ENCODE results near the gene S100A11.

Gene S100A11

DNA sequence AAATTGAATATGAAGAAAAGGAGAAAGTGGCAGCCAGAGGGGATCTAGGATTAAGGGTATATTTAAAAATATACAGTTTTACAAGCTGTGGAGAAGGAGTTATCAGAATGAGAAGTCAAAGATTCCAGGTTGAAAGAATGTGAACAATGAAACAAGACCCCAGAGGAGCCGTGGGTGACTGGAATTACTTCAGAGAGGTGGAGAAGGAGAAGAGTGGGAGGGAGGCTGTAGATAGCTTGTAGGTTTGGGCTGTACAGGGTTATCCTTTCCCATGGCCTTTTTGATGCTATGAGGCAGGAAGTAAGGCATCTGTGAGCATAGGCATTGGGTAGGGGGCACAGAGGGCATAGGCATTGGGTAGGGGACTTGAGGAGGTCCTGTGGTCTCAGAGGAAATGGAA is 5.2 kb upstream of the S100A11 start:
- no peaks in the 10 kb centered on the region for H3K79me2 ChIP-seq
- H3K4me1 ChIP-seq: peaks cover 2% of the 10 kb centered on the region
- H2AFZ ChIP-seq: no peak overlapping the region
- no peaks in the 10 kb centered on the region for H3K9me3 ChIP-seq (ENCODE audit: control insufficient read depth, low read length)
- no peaks in the 10 kb centered on the region for H3K36me3 ChIP-seq (ENCODE audit: control insufficient read depth, insufficient read depth, low read length)
- H3K4me2 ChIP-seq (ENCODE audit: low read length): no peak overlapping the region
- TF ChIP-seq, protein P1, sequence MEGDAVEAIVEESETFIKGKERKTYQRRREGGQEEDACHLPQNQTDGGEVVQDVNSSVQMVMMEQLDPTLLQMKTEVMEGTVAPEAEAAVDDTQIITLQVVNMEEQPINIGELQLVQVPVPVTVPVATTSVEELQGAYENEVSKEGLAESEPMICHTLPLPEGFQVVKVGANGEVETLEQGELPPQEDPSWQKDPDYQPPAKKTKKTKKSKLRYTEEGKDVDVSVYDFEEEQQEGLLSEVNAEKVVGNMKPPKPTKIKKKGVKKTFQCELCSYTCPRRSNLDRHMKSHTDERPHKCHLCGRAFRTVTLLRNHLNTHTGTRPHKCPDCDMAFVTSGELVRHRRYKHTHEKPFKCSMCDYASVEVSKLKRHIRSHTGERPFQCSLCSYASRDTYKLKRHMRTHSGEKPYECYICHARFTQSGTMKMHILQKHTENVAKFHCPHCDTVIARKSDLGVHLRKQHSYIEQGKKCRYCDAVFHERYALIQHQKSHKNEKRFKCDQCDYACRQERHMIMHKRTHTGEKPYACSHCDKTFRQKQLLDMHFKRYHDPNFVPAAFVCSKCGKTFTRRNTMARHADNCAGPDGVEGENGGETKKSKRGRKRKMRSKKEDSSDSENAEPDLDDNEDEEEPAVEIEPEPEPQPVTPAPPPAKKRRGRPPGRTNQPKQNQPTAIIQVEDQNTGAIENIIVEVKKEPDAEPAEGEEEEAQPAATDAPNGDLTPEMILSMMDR (IDR thresholded peaks at IDR 0.05): no peak
- no peaks in the 10 kb centered on the region for H3K27me3 ChIP-seq (ENCODE audit: control insufficient read depth, insufficient read depth, low read length)
- H3K4me3 ChIP-seq (ENCODE audit: low read depth, low read length): no peak overlapping the region
- no peak overlapping the region for H3K27ac ChIP-seq
- H3K9ac ChIP-seq: no peak overlapping the region

DNA sequence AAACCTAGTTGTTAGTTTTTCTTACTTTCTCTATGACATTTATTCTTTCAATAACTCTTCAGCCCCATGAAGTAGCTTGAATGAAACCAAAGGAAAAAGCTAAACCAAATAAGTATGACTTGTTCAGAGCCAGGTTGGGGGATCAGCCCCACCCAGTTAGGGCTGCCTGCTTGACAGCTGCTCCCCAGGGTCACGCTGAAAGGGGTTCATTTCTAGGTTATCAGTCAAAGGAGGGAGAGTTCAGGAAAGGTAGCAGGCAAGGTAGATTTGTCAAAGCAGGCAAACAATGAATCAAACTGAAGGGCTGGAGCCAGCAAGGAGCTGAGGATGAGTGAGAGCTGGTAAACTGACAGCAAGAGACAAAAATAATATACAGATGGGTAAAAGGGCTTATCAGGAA is 3.1 kb upstream of the S100A11 start:
- Histone ChIP-seq H3K4me3 (ENCODE audit: low read depth, low read length) (no peak overlapping the region), H3K9ac (no peak overlapping the region), H3K4me2 (ENCODE audit: low read length) (no peak overlapping the region), H3K79me2 (no peaks in the 10 kb centered on the region), H2AFZ (no peak overlapping the region), H3K9me3 (ENCODE audit: control insufficient read depth, low read length) (no peaks in the 10 kb centered on the region), H3K36me3 (ENCODE audit: control insufficient read depth, insufficient read depth, low read length) (no peaks in the 10 kb centered on the region), H3K27me3 (ENCODE audit: control insufficient read depth, insufficient read depth, low read length) (no peaks in the 10 kb centered on the region), H3K4me1 (no peaks in the 10 kb centered on the region), H3K27ac (no peak overlapping the region)
- TF ChIP-seq, protein P1 (IDR thresholded peaks at IDR 0.05): no peak

DNA sequence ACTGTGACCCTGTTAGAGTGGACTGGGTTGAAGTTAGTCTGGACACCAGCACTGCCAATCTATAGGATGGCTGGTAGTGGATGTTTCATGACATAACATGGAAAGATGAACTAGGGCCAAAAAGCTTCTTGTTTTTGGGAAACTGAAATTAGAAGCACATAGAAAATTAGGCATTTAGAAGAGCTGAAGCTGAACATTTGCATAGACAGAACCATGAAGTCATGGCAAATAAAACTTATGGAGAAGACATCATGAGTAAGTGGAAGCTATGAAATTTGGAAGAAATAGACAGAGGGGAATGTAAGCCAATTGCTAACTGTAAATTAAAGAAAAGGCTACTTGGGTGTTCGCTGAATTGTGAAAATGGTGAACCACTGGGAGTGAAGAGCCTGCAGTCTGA is 2.7 kb upstream of the S100A11 start:
- Histone ChIP-seq H3K36me3 (ENCODE audit: control insufficient read depth, insufficient read depth, low read length) (no peaks in the 10 kb centered on the region), H3K27ac (no peak overlapping the region), H3K27me3 (ENCODE audit: control insufficient read depth, insufficient read depth, low read length) (no peaks in the 10 kb centered on the region), H3K9ac (no peak overlapping the region), H3K4me3 (ENCODE audit: low read depth, low read length) (no peak overlapping the region), H3K4me1 (peaks cover 4% of the 10 kb centered on the region), H2AFZ (no peak overlapping the region), H3K4me2 (ENCODE audit: low read length) (no peak overlapping the region), H3K9me3 (ENCODE audit: control insufficient read depth, low read length) (no peaks in the 10 kb centered on the region), H3K79me2 (no peaks in the 10 kb centered on the region)
- TF ChIP-seq, protein P1 (IDR thresholded peaks at IDR 0.05): no peak

DNA sequence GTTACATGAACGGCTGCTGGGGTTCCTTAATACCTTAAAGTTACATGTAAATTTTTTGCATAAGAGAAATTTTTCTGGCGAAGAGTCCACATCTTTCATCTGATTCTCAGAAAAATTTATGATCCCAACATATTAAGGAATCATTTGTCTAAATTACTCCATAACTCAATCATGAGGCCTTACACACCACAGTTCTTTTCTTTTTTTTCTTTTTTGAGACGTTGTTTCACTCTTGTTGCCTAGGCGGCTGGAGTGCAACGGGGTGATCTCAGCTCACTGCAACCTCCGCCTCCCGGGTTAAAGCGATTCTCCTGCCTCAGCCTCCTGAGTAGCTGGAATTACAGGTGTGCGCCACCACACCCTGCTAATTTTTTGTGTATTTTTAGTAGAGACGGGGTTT is 2.1 kb upstream of the S100A11 start:
- no peak overlapping the region for H3K27ac ChIP-seq
- peaks cover 10% of the 10 kb centered on the region for H3K4me1 ChIP-seq
- H3K9me3 ChIP-seq (ENCODE audit: control insufficient read depth, low read length): no peaks in the 10 kb centered on the region
- no peak overlapping the region for H3K4me2 ChIP-seq (ENCODE audit: low read length)
- TF ChIP-seq, protein P1 (IDR thresholded peaks at IDR 0.05): no peak
- no peaks in the 10 kb centered on the region for H3K36me3 ChIP-seq (ENCODE audit: control insufficient read depth, insufficient read depth, low read length)
- no peaks in the 10 kb centered on the region for H3K79me2 ChIP-seq
- no peaks in the 10 kb centered on the region for H3K27me3 ChIP-seq (ENCODE audit: control insufficient read depth, insufficient read depth, low read length)
- no peak overlapping the region for H3K9ac ChIP-seq
- H2AFZ ChIP-seq: no peak overlapping the region
- H3K4me3 ChIP-seq (ENCODE audit: low read depth, low read length): no peak overlapping the region

DNA sequence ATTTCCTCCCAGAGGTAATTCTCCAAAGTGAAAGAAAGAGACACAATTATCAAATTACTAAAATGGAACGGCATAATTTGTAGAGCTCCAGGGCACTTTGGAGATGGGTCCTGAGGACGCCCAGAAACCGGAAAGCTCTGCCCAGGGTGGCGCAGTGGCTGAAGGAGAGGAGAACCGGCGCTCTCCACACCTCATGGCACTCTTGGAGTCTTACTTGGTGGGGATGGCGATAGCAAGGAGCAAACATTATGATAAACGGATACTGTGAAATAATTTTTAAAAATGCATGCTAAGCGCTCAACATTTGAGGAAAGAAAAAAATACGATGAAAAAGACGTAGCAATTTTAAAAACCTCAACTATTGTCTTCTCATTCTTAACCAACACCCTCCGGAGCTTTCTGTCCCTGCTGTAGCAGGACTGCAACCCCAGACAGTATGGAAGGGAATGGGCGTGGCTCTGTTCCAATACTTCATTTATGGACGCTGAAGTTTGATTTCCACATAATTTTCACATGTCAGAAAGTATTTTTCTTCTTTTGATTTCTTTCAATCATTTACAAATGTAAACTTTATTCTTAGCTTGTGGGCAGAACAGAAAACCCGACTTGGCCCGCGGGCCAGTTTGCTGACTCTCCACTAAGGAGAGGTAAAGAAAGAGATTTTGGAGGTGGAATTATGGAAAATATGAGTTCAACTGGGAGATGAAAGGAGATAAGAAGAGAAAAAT is 1.1 kb downstream of the S100A11 start:
- H3K9me3 ChIP-seq (ENCODE audit: control insufficient read depth, low read length): no peaks in the 10 kb centered on the region
- H3K79me2 ChIP-seq: no peaks in the 10 kb centered on the region
- H3K27me3 ChIP-seq (ENCODE audit: control insufficient read depth, insufficient read depth, low read length): no peaks in the 10 kb centered on the region
- peak overlapping the region; percentile 87 for H2AFZ ChIP-seq
- TF ChIP-seq, protein P1 (IDR thresholded peaks at IDR 0.05): no peak
- H3K4me3 ChIP-seq (ENCODE audit: low read depth, low read length): peak overlapping the region; percentile 83
- H3K36me3 ChIP-seq (ENCODE audit: control insufficient read depth, insufficient read depth, low read length): no peaks in the 10 kb centered on the region
- peaks cover 21% of the 10 kb centered on the region for H3K4me1 ChIP-seq
- peak overlapping the region; percentile 83 for H3K9ac ChIP-seq
- H3K4me2 ChIP-seq (ENCODE audit: low read length): peak overlapping the region; percentile 73
- H3K27ac ChIP-seq: peak overlapping the region; percentile 100
